ENCODE measurements around the gene CD200.

GRCh38 chr3:112371569-112371968 is 38.6 kb downstream of the CD200 start:
- TF ChIP-seq POLR2A (IDR thresholded peaks at IDR 0.05; ENCODE audit: low read length): no peak
- no peak for TF ChIP-seq GATA1 (IDR thresholded peaks at IDR 0.05; ENCODE audit: low read depth, low read length)
